DMS 273 (cell line): ENCODE results near the gene FBXO34.

Experiments used
- DNase-seq: peaks from one replicate; lab custom pipeline; 2025; ENCODE audit not compliant: unreplicated experiment; lab: John Stamatoyannopoulos, UW

The FBXO34 gene

GRCh38 chr14:55270832-55271571 lies at the start of gene FBXO34:
Gene FBXO34, plus strand, starts transcription at chr14:55271421. Its CDS starts 78,970 bp downstream, at chr14:55350391.
- DNase-seq = peak; percentile 99

GRCh38 chr14:55221968-55222367 lies 49.3 kb upstream of the FBXO34 start:
- no peak for DNase-seq

GRCh38 chr14:55223364-55223763 lies 47.9 kb upstream of the FBXO34 start:
- no peak for DNase-seq

GRCh38 chr14:55228261-55228660 lies 43.0 kb upstream of the FBXO34 start:
- DNase-seq = no peak

GRCh38 chr14:55233591-55233990 lies 37.6 kb upstream of the FBXO34 start:
- no peak for DNase-seq

- DNase-seq = no peak
Observed at GRCh38 chr14:55238019-55238680, 33.1 kb upstream of the FBXO34 start.

GRCh38 chr14:55239320-55239719 lies 31.9 kb upstream of the FBXO34 start:
- DNase-seq = no peak

- DNase-seq = no peak
Observed at GRCh38 chr14:55240526-55241178, 30.6 kb upstream of the FBXO34 start.

GRCh38 chr14:55241673-55242072 lies 29.5 kb upstream of the FBXO34 start:
- DNase-seq = no peak

- DNase-seq = no peak
Observed at GRCh38 chr14:55243386-55243785, 27.8 kb upstream of the FBXO34 start.

- no peak for DNase-seq
Observed at GRCh38 chr14:55243813-55244212, 27.4 kb upstream of the FBXO34 start.

GRCh38 chr14:55245657-55246268 lies 25.5 kb upstream of the FBXO34 start:
- peak; percentile 54 for DNase-seq

- no peak for DNase-seq
Observed at GRCh38 chr14:55248411-55248810, 22.8 kb upstream of the FBXO34 start.

- DNase-seq = no peak
Observed at GRCh38 chr14:55249423-55249822, 21.8 kb upstream of the FBXO34 start.

- no peak for DNase-seq
Observed at GRCh38 chr14:55253276-55253675, 17.9 kb upstream of the FBXO34 start.

- peak; percentile 15 for DNase-seq
Observed at GRCh38 chr14:55254581-55254980, 16.6 kb upstream of the FBXO34 start.

- no peak for DNase-seq
Observed at GRCh38 chr14:55255979-55256378, 15.2 kb upstream of the FBXO34 start.

GRCh38 chr14:55256586-55256985 lies 14.6 kb upstream of the FBXO34 start:
- DNase-seq = no peak

- no peak for DNase-seq
Observed at GRCh38 chr14:55265197-55265596, 6.0 kb upstream of the FBXO34 start.

- DNase-seq = no peak
Observed at GRCh38 chr14:55267820-55268219, 3.4 kb upstream of the FBXO34 start.

- DNase-seq = peak; percentile 82
Observed at GRCh38 chr14:55271572-55272298, 514 bp downstream of the FBXO34 start.
